HEK293T (cell line): ENCODE results near the gene RTKN2.

Experiments
- CTCF ChIA-PET: fragments of 350-600 bp; formaldehyde crosslinking; extraction: SDS; loops from one replicate; lab custom pipeline; 2021; ENCODE audit warnings: antibody characterized with exemption, inconsistent platforms; lab: Yijun Ruan, JAX
- POLR2A ChIA-PET: fragments of 350-600 bp; formaldehyde crosslinking; extraction: SDS; loops from one replicate; lab custom pipeline; 2020; ENCODE audit warnings: antibody characterized with exemption, inconsistent platforms; lab: Yijun Ruan, JAX
- DNase-seq: peaks from one replicate; pipeline ENCODE4 v3.0.0; 2012; ENCODE audit warnings: mixed read lengths; ENCODE audit errors: extremely low spot score
- ARNT ChIP-seq: fragments of 450-650 bp; IDR thresholded peaks from 2 replicates; pipeline ENCODE4 v1.6.1; 2017; ENCODE audit warnings: mild to moderate bottlenecking
- BHLHE40 ChIP-seq: fragments of 450-650 bp; IDR thresholded peaks from 2 replicates; pipeline ENCODE4 v1.6.1; 2016; ENCODE audit warnings: mild to moderate bottlenecking, moderate library complexity, borderline replicate concordance
- CTBP1 ChIP-seq: fragments of 450-650 bp; IDR thresholded peaks from 2 replicates; pipeline ENCODE4 v1.6.1; 2016; ENCODE audit warnings: borderline replicate concordance
- ELF4 ChIP-seq: fragments of 450-650 bp; IDR thresholded peaks from 2 replicates; pipeline ENCODE4 v1.6.1; 2017; ENCODE audit warnings: antibody characterized with exemption
- FOXA1 ChIP-seq: fragments of 450-650 bp; IDR thresholded peaks from 2 replicates; pipeline ENCODE4 v1.6.1; 2016; ENCODE audit warnings: mild to moderate bottlenecking
- FOXK2 ChIP-seq: fragments of 450-650 bp; IDR thresholded peaks from 2 replicates; pipeline ENCODE4 v1.6.1; 2016; ENCODE audit warnings: mild to moderate bottlenecking
- FOXM1 ChIP-seq: fragments of 450-650 bp; IDR thresholded peaks from 2 replicates; pipeline ENCODE4 v1.6.1; 2017; ENCODE audit warnings: mild to moderate bottlenecking, borderline replicate concordance
- HDGF ChIP-seq: fragments of 450-650 bp; IDR thresholded peaks from 2 replicates; pipeline ENCODE4 v1.6.1; 2017; ENCODE audit warnings: antibody characterized with exemption, borderline replicate concordance
- L3MBTL2 ChIP-seq: fragments of 450-650 bp; conservative IDR thresholded peaks from 2 replicates; pipeline ENCODE4 v1.6.1; 2016; ENCODE audit warnings: mild to moderate bottlenecking
- LEF1 ChIP-seq: fragments of 450-650 bp; IDR thresholded peaks from 2 replicates; pipeline ENCODE4 v1.6.1; 2017; ENCODE audit warnings: mild to moderate bottlenecking, borderline replicate concordance
- NFRKB ChIP-seq: fragments of 450-650 bp; IDR thresholded peaks from 2 replicates; pipeline ENCODE4 v1.6.1; 2016; ENCODE audit warnings: mild to moderate bottlenecking, moderate library complexity
- PKNOX1 ChIP-seq: fragments of 450-650 bp; IDR thresholded peaks from 2 replicates; pipeline ENCODE4 v1.6.1; 2016
- SP1 ChIP-seq: fragments of 450-650 bp; IDR thresholded peaks from 2 replicates; pipeline ENCODE4 v1.6.1; 2017
- SUZ12 ChIP-seq: fragments of 450-650 bp; IDR thresholded peaks from 2 replicates; pipeline ENCODE4 v1.6.1; 2016; ENCODE audit warnings: mild to moderate bottlenecking
- TARDBP ChIP-seq: fragments of 450-650 bp; IDR thresholded peaks from 2 replicates; pipeline ENCODE4 v1.6.1; 2016
- ZNF384 ChIP-seq: fragments of 450-650 bp; IDR thresholded peaks from 2 replicates; pipeline ENCODE4 v1.6.1; 2016

Gene RTKN2

DNA sequence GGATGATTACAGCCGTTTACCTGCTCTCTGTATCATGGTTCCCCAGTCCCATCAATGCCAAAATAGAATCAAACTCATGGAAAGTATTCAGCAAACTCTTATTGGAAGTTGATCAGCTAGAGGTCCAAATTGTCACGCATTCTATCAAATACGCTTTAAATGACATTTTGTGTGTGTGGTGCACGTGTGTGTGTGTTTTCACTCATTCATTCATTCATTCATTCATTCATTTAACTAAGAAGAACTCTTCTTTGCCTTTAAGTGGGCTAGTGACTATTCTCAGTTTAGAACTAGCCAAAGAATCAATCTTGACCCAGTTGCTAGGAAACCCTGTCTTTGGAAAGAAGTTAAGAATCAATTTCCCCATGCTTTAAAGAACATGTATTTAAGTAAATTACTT is 102.8 kb downstream of the RTKN2 start:
- POLR2A ChIA-PET: no interaction called here
- no peak for DNase-seq
- CTCF ChIA-PET: no interaction called here
- no peak for TF ChIP-seq ARNT
- no peak for TF ChIP-seq PKNOX1
- TF ChIP-seq TARDBP: no peak
- no peak for TF ChIP-seq L3MBTL2
- TF ChIP-seq FOXA1: no peak
- no peak for TF ChIP-seq LEF1
- TF ChIP-seq ZNF384: no peak
- TF ChIP-seq NFRKB: no peak
- TF ChIP-seq CTBP1: no peak
- TF ChIP-seq BHLHE40: no peak
- TF ChIP-seq HDGF: no peak

DNA sequence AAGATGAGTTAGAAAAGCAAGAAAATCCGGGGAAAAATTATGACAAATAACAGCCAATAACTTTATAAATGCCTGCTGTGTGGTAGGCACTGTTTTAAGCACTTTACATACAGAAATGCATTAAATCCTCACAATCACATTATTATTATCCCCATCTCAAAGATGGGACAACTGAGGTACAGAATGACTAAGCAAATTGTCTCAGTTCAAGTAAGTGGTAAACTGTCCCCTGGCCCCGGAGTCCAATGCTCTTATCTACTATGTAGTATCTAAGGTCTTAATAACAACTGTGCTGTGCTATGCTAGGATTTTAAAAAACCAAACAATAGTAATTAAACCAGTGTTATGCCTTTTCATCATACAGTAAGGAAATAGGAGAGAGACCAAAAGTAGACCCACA is 105.6 kb downstream of the RTKN2 start:
- ChIA-PET POLR2A (no interaction called here), CTCF (no interaction called here)
- DNase-seq: no peak
- TF ChIP-seq ZNF384: no peak
- no peak for TF ChIP-seq L3MBTL2
- no peak for TF ChIP-seq ARNT

GRCh38 chr10:62162261-62162981 is 106.2 kb downstream of the RTKN2 start:
- no peak for DNase-seq
- POLR2A ChIA-PET: no interaction called here
- CTCF ChIA-PET: no interaction called here
- TF ChIP-seq CTBP1 (no peak), NFRKB (no peak), HDGF (no peak), FOXA1 (no peak), ARNT (no peak), TARDBP (no peak), FOXK2 (no peak), FOXM1 (no peak), BHLHE40 (no peak), ELF4 (no peak), ZNF384 (no peak), L3MBTL2 (no peak), SUZ12 (no peak), SP1 (no peak), PKNOX1 (no peak), LEF1 (no peak)

DNA sequence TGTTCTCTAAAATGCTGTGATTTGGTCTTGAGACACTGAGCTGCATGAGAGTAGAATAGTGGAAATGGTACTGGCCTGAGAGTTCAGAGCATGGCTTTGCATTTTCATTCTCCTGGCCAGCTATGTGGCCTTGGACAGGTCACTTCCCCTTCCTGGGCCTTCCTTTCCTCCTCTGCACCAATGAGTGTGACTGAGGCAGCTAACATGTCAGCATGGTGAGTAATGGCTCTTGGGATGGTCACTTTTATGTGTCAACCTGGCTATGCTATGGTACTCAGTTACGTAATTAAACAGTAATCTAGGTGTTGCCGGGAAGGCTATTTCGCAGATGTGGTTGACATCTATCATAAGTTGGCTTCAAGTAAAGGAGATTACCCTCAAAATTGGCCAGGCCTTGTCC is 109.3 kb downstream of the RTKN2 start:
- no peak for DNase-seq
- CTCF ChIA-PET: no interaction called here
- POLR2A ChIA-PET: no interaction called here
- TF ChIP-seq FOXK2: no peak
- TF ChIP-seq L3MBTL2: no peak

DNA sequence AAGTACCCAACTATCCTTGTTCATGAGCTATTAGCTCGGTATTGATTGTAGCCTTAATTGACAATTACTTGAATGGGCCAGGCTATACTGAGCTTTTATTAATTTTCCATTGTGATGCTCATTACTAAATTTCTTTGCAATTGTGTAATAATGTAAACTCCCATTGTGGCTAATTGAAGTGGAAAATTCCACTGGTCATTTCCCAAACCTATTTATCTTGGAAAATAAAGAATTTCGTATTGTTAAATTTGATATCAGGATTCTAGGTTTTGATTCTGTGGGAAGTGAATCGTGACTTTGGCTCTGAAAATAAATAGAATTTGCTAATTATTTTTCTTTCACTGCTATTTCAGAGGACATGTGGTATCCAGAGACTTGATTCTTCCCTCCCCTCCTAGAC is 111.0 kb downstream of the RTKN2 start:
- TF ChIP-seq SUZ12: no peak
- no peak for TF ChIP-seq FOXA1
- TF ChIP-seq ELF4: no peak
- TF ChIP-seq ZNF384: no peak
- TF ChIP-seq CTBP1: no peak
- no peak for TF ChIP-seq SP1
- TF ChIP-seq FOXK2: no peak
- no peak for TF ChIP-seq L3MBTL2
- TF ChIP-seq HDGF: no peak
- TF ChIP-seq NFRKB: no peak
- TF ChIP-seq BHLHE40: no peak
- CTCF ChIA-PET: no interaction called here
- POLR2A ChIA-PET: interaction anchor here (1.6 kb wide), 1 partner anchor 107 kb away, joined by 3 read pairs; no protein-coding TSS in a partner anchor
- DNase-seq: no peak

- ChIA-PET POLR2A (no interaction called here), CTCF (no interaction called here)
Measured at GRCh38 chr10:62155054-62155680, 113.5 kb downstream of the RTKN2 start.

DNA sequence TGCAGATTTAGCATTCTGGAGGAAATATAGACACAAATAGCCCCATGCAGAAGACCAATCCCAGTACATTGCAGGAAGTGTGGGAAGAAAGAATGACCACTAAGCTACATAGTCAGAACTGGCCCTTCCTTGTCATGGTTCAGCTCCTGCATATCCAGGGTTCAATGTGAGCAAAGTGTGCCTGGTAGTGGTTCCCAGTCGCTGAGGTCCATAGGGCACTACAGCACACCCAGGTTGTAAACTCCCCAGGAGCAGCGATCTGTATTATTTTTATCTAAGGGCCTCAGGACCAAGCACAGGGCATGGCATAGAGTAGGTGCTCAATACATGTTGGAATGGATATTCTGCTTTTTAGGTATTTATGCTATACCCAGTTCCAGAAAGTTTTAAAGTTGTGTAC is 114.4 kb downstream of the RTKN2 start:
- ChIA-PET POLR2A (no interaction called here), CTCF (interaction anchor here (0.6 kb wide), 1 partner anchor 98 kb away, joined by 3 read pairs; no protein-coding TSS in a partner anchor)
- TF ChIP-seq FOXM1 (no peak), ZNF384 (no peak), HDGF (no peak), PKNOX1 (no peak), TARDBP (no peak), SUZ12 (no peak), ARNT (no peak), SP1 (no peak), FOXK2 (no peak), BHLHE40 (no peak), ELF4 (no peak), NFRKB (no peak), CTBP1 (no peak)
- DNase-seq: no peak

More at GRCh38 chr10:62155054-62155680, 113.5 kb downstream of the RTKN2 start:
- TF ChIP-seq L3MBTL2: no peak
- no peak for TF ChIP-seq FOXM1
- no peak for DNase-seq
